Measurements from ENCODE around the gene MEAK7. TPM values are rescaled to one million over a fixed set of nuclear protein-coding genes. Genes with fewer than 3 reads are reported as not detected.

MEAK7 gene
- total RNA-seq, 1 donor from 2014 or later = 34.2 TPM

GRCh38 chr16:84517366-84517765 is 12.9 kb upstream of the MEAK7 start:
- no peak for DNase-seq (ENCODE audit: low spot score)
- TF ChIP-seq CTCF (IDR thresholded peaks at IDR 0.05; ENCODE audit: unreplicated experiment) = no peak
- Mint-ChIP-seq H3K4me3 (ENCODE audit: unreplicated experiment) (no peak overlapping the region), H3K27me3 (ENCODE audit: unreplicated experiment) (peaks cover 1% of the 10 kb centered on the region), H3K36me3 (ENCODE audit: low read depth, unreplicated experiment) (no peaks in the 10 kb centered on the region), H3K4me1 (ENCODE audit: unreplicated experiment) (no peaks in the 10 kb centered on the region), H3K9me3 (ENCODE audit: unreplicated experiment) (no peaks in the 10 kb centered on the region), H3K27ac (ENCODE audit: unreplicated experiment) (no peak overlapping the region)

- Mint-ChIP-seq H3K27me3 (ENCODE audit: unreplicated experiment) (peaks cover 1% of the 10 kb centered on the region), H3K36me3 (ENCODE audit: low read depth, unreplicated experiment) (no peaks in the 10 kb centered on the region), H3K27ac (ENCODE audit: unreplicated experiment) (no peak overlapping the region), H3K4me3 (ENCODE audit: unreplicated experiment) (peak overlapping the region; percentile 23), H3K9me3 (ENCODE audit: unreplicated experiment) (no peaks in the 10 kb centered on the region), H3K4me1 (ENCODE audit: unreplicated experiment) (peaks cover 4% of the 10 kb centered on the region)
- DNase-seq (ENCODE audit: low spot score) = no peak
- no peak for TF ChIP-seq CTCF (IDR thresholded peaks at IDR 0.05; ENCODE audit: unreplicated experiment)
These were observed 10.7 kb upstream of the MEAK7 start for GRCh38 chr16:84514874-84515835.

- H3K36me3 Mint-ChIP-seq (ENCODE audit: low read depth, unreplicated experiment) = no peaks in the 10 kb centered on the region
- H3K27me3 Mint-ChIP-seq (ENCODE audit: unreplicated experiment) = peaks cover 1% of the 10 kb centered on the region
- no peak overlapping the region for H3K27ac Mint-ChIP-seq (ENCODE audit: unreplicated experiment)
- peaks cover 4% of the 10 kb centered on the region for H3K4me1 Mint-ChIP-seq (ENCODE audit: unreplicated experiment)
- no peak overlapping the region for H3K4me3 Mint-ChIP-seq (ENCODE audit: unreplicated experiment)
- no peaks in the 10 kb centered on the region for H3K9me3 Mint-ChIP-seq (ENCODE audit: unreplicated experiment)
- DNase-seq (ENCODE audit: low spot score) = no peak
- TF ChIP-seq CTCF (IDR thresholded peaks at IDR 0.05; ENCODE audit: unreplicated experiment) = no peak
These were observed 9.9 kb upstream of the MEAK7 start for GRCh38 chr16:84514295-84514873.

GRCh38 chr16:84513666-84514065 is 9.2 kb upstream of the MEAK7 start:
- H3K27me3 Mint-ChIP-seq (ENCODE audit: unreplicated experiment) = peaks cover 1% of the 10 kb centered on the region
- DNase-seq (ENCODE audit: low spot score) = no peak
- no peaks in the 10 kb centered on the region for H3K9me3 Mint-ChIP-seq (ENCODE audit: unreplicated experiment)
- H3K4me1 Mint-ChIP-seq (ENCODE audit: unreplicated experiment) = peaks cover 4% of the 10 kb centered on the region
- no peak overlapping the region for H3K27ac Mint-ChIP-seq (ENCODE audit: unreplicated experiment)
- no peak for TF ChIP-seq CTCF (IDR thresholded peaks at IDR 0.05; ENCODE audit: unreplicated experiment)
- no peaks in the 10 kb centered on the region for H3K36me3 Mint-ChIP-seq (ENCODE audit: low read depth, unreplicated experiment)
- no peak overlapping the region for H3K4me3 Mint-ChIP-seq (ENCODE audit: unreplicated experiment)

- DNase-seq (ENCODE audit: low spot score) = no peak
- Mint-ChIP-seq H3K9me3 (ENCODE audit: unreplicated experiment) (no peaks in the 10 kb centered on the region), H3K4me1 (ENCODE audit: unreplicated experiment) (peaks cover 4% of the 10 kb centered on the region), H3K27ac (ENCODE audit: unreplicated experiment) (no peak overlapping the region), H3K4me3 (ENCODE audit: unreplicated experiment) (no peak overlapping the region), H3K36me3 (ENCODE audit: low read depth, unreplicated experiment) (no peaks in the 10 kb centered on the region), H3K27me3 (ENCODE audit: unreplicated experiment) (peaks cover 1% of the 10 kb centered on the region)
- TF ChIP-seq CTCF (IDR thresholded peaks at IDR 0.05; ENCODE audit: unreplicated experiment) = no peak
These were observed 8.7 kb upstream of the MEAK7 start for GRCh38 chr16:84513123-84513522.
